Left lung (tissue), 10 donors: ENCODE data around the gene PRICKLE3. TPM values are rescaled to one million over a fixed set of nuclear protein-coding genes. Genes with fewer than 3 reads are reported as not detected.

Experiments
- ATAC-seq: fragments of 200-7000 bp; cut with Tn5 transposase; one replicate; pipeline ENCODE4 v1.9.1; 2020; ENCODE audit warnings: moderate library complexity
- DNase-seq, 4 donors: peaks; one replicate each; pipeline ENCODE4 v3.0.0-alpha.2; 2013 to 2020
- H3K27ac ChIP-seq, 2 donors: fragments of 200-600 bp; sonication (generic) in 1 of 2; one replicate each; pipeline versions ENCODE4 v1.5.0 to v1.8.0; 2020 to 2021
- H3K27me3 ChIP-seq, 2 donors: fragments of 200-600 bp; sonication (generic) in 1 of 2; one replicate each; pipeline versions ENCODE4 v1.5.0 to v1.8.0; 2020 to 2021
- H3K36me3 ChIP-seq, 2 donors: fragments of 200-600 bp; sonication (generic) in 1 of 2; one replicate each; pipeline versions ENCODE4 v1.5.0 to v1.8.0; 2020 to 2021
- H3K4me1 ChIP-seq, 2 donors: fragments of 200-600 bp; one replicate each; pipeline ENCODE4 v1.8.0; 2021
- H3K4me3 ChIP-seq, 2 donors: fragments of 200-600 bp; sonication (generic) in 1 of 2; one replicate each; pipeline versions ENCODE4 v1.5.0 to v1.8.0; 2020 to 2021; ENCODE audit warnings: mild to moderate bottlenecking in 1 of 2
- H3K9me3 ChIP-seq, 2 donors: fragments of 200-600 bp; sonication (generic) in 1 of 2; one replicate each; pipeline versions ENCODE4 v1.5.0 to v1.8.0; 2020 to 2021
- intact Hi-C, 2 donors: fragments of 100-400 bp; cut with DNase I; formaldehyde crosslinking; loops; one replicate each; pipeline versions ENCODE4 v1.11.2 to v1.14.2; 2022
- polyA plus RNA-seq, 6 donors: library from polyadenylated mRNA; unstranded; fragments of 120-200 nt; gene quantifications; one replicate each; pipeline ENCODE4 v1.2.1, GENCODE V29; 2013; ENCODE audit not compliant: insufficient read length in 6 of 6
- total RNA-seq, 2 donors: library from RNA; stranded (reverse); fragmentation: NEBNext Ultra II Directional; extraction: Animal tissue kit (Norgen Biotek cat#: 25700); gene quantifications; one replicate each; pipeline ENCODE4 v1.2.1, GENCODE V29; 2021
- TF ChIP-seq, protein P1 (sequence below), 2 donors: fragments of 200-600 bp; sonication (generic) in 1 of 2; IDR thresholded peaks; one replicate each; pipeline versions ENCODE4 v1.5.0 to v1.8.0; 2021; ENCODE audit warnings: antibody characterized with exemption in 2 of 2
- donor health status: DM: no; HTN: yes; CAD: no.
- donor health status: DM: no; HTN: no; CAD: no.

PRICKLE3 gene
- total and polyA plus RNA-seq, 8 donors: 5.5 to 17.6 (median 5.8) TPM

DNA sequence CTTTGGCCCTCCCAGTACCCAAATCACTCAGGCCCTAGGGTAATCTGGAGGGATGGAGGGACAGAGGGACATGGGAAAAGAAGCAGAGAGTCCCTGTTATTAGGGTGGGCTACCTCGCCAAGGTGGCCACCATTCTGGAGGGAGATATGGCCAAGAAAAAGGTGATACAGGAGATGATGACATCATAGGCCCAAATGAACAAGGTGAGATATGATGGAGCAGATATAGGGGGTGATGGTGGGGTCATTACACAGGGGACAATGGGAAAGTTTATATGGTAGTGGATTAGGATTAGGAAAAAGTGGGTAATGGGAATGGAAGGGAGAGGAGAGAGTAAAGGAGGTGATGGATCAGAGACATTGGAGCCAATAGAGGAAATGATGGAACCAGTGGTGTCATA is 26.7 kb upstream of the PRICKLE3 start:
- Histone ChIP-seq H3K4me1 (no peaks in the 10 kb centered on the region), H3K36me3 (no peaks in the 10 kb centered on the region), H3K9me3 (no peaks in the 10 kb centered on the region), H3K4me3 (no peak overlapping the region), H3K27me3 (no peaks in the 10 kb centered on the region), H3K27ac (no peak overlapping the region)
- intact Hi-C loops: loop anchor here in 1 of 2 donors (2.0 kb wide), 1 partner anchor 74 kb away; no protein-coding TSS in a partner anchor
- ATAC-seq (no peak), DNase-seq (no peak)
- TF ChIP-seq, protein P1, sequence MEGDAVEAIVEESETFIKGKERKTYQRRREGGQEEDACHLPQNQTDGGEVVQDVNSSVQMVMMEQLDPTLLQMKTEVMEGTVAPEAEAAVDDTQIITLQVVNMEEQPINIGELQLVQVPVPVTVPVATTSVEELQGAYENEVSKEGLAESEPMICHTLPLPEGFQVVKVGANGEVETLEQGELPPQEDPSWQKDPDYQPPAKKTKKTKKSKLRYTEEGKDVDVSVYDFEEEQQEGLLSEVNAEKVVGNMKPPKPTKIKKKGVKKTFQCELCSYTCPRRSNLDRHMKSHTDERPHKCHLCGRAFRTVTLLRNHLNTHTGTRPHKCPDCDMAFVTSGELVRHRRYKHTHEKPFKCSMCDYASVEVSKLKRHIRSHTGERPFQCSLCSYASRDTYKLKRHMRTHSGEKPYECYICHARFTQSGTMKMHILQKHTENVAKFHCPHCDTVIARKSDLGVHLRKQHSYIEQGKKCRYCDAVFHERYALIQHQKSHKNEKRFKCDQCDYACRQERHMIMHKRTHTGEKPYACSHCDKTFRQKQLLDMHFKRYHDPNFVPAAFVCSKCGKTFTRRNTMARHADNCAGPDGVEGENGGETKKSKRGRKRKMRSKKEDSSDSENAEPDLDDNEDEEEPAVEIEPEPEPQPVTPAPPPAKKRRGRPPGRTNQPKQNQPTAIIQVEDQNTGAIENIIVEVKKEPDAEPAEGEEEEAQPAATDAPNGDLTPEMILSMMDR (IDR thresholded peaks at IDR 0.05): no peak

GRCh38 chrX:49212209-49212608 is 26.0 kb upstream of the PRICKLE3 start:
- H3K27ac ChIP-seq: no peak overlapping the region
- ATAC-seq (no peak), DNase-seq (no peak)
- H3K9me3 ChIP-seq: no peaks in the 10 kb centered on the region
- no peaks in the 10 kb centered on the region for H3K4me1 ChIP-seq
- H3K4me3 ChIP-seq: no peak overlapping the region
- H3K27me3 ChIP-seq: no peaks in the 10 kb centered on the region
- TF ChIP-seq, protein P1 (IDR thresholded peaks at IDR 0.05): no peak
- no peaks in the 10 kb centered on the region for H3K36me3 ChIP-seq
- intact Hi-C loops: loop anchor here in 1 of 2 donors (2.0 kb wide), 1 partner anchor 73 kb away; no protein-coding TSS in a partner anchor

GRCh38 chrX:49211074-49211473 is 24.9 kb upstream of the PRICKLE3 start:
- no peak for DNase-seq
- H3K36me3 ChIP-seq: no peaks in the 10 kb centered on the region
- H3K4me3 ChIP-seq: no peak overlapping the region
- H3K27ac ChIP-seq: no peak overlapping the region
- intact Hi-C loops: no loop called here
- TF ChIP-seq, protein P1 (IDR thresholded peaks at IDR 0.05): no peak
- no peaks in the 10 kb centered on the region for H3K9me3 ChIP-seq
- ATAC-seq: no peak
- no peaks in the 10 kb centered on the region for H3K4me1 ChIP-seq
- H3K27me3 ChIP-seq: no peaks in the 10 kb centered on the region

DNA sequence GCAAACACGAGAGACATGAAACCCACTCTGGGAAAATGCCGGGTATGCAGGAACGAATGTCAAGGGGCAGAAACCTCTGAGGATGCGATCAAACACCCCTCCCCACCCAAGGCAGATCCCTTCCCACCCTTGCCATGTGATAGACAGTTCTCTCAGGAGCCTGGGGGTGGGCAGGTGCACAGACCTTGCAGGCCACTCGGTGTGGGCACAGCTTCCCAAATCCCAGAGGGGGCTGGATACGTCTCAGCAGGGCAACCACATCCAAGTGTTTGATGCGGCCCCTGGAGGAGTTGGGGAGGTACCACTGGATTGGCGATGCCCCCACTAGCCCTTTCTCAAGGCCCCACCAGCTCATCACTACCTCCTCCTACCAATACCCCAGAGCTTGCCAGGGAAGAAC is 24.2 kb upstream of the PRICKLE3 start:
- no peaks in the 10 kb centered on the region for H3K36me3 ChIP-seq
- TF ChIP-seq, protein P1 (IDR thresholded peaks at IDR 0.05): no peak
- no peak overlapping the region for H3K27ac ChIP-seq
- DNase-seq: no peak
- no peaks in the 10 kb centered on the region for H3K27me3 ChIP-seq
- H3K4me3 ChIP-seq: no peak overlapping the region
- no peaks in the 10 kb centered on the region for H3K4me1 ChIP-seq
- intact Hi-C loops: no loop called here
- no peak for ATAC-seq
- no peaks in the 10 kb centered on the region for H3K9me3 ChIP-seq

DNA sequence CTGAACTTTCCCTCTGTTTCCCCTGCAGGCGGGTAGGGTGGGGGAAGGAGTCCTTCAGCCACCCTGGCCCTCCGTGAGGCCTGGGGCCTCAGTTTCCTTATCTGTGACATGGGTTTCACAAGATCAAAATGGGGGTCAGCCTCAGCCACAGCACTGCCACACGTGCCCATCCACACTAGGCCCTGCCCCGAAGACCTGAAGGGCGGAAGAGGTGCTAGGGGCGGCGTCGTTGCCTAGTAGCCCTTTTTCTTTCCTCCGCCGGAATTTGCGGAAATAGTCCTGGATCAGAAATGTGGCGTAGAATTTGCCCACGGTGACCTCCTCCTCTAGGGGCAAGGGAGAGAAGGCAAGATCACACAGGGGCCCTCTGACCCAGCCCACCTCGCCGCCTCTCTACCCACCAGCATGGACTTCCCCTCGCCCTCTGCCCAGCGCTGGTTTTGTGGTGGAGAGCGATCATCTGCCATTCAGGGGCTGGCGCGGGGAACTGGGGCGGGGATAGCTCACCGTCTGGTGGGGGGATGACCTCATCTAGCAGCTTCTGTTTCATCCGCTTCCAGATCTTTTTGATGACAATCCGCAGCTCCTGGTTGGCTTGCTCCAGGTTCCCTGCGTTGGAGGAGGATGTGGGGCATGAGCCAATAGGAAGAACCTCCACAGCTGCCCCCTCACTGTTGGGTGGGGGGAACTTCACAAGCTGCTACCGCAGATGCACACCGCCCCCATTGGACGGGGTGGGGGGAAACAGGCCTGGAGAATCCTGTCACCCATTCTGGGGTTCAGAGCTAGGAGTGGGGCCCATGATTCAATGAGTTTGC is 23.5 kb upstream of the PRICKLE3 start:
- Histone ChIP-seq H3K27ac (no peak overlapping the region), H3K36me3 (no peaks in the 10 kb centered on the region), H3K4me1 (no peaks in the 10 kb centered on the region), H3K4me3 (no peak overlapping the region), H3K27me3 (no peaks in the 10 kb centered on the region), H3K9me3 (no peaks in the 10 kb centered on the region)
- DNase-seq (no peak), ATAC-seq (no peak)
- TF ChIP-seq, protein P1 (IDR thresholded peaks at IDR 0.05): no peak
- intact Hi-C loops: no loop called here
